ENCODE data around the gene MELTF.
A peak's percentile ranks its signal among the peaks of the same experiment; 100 is the strongest.

Gene MELTF

GRCh38 chr3:197003461-197004385, 25.9 kb downstream of the MELTF start:
- no peak for TF ChIP-seq CTCF (IDR thresholded peaks at IDR 0.05; ENCODE audit: low read depth, low read length, missing control alignments)
- H3K4me3 ChIP-seq (ENCODE audit: low read depth, low read length), result peak overlapping the region; percentile 67
- no peak for DNase-seq (ENCODE audit: low read depth)

GRCh38 chr3:197002701-197003454, 26.7 kb downstream of the MELTF start:
- TF ChIP-seq CTCF (IDR thresholded peaks at IDR 0.05; ENCODE audit: low read depth, low read length, missing control alignments), result peak; percentile 67
- peak overlapping the region; percentile 67 for H3K4me3 ChIP-seq (ENCODE audit: low read depth, low read length)
- DNase-seq (ENCODE audit: low read depth), result peak; percentile 46

GRCh38 chr3:197001972-197002700, 27.5 kb downstream of the MELTF start:
- no peak for DNase-seq (ENCODE audit: low read depth)

GRCh38 chr3:197001106-197001971, 28.3 kb downstream of the MELTF start:
- no peak for DNase-seq (ENCODE audit: low read depth)
- H3K4me3 ChIP-seq (ENCODE audit: low read depth, low read length), result no peak overlapping the region
- no peak for TF ChIP-seq CTCF (IDR thresholded peaks at IDR 0.05; ENCODE audit: low read depth, low read length, missing control alignments)

More at GRCh38 chr3:197001972-197002700, 27.5 kb downstream of the MELTF start:
- TF ChIP-seq CTCF (IDR thresholded peaks at IDR 0.05; ENCODE audit: low read depth, low read length, missing control alignments), result no peak
- H3K4me3 ChIP-seq (ENCODE audit: low read depth, low read length), result peak overlapping the region; percentile 67

- DNase-seq (ENCODE audit: low read depth), result no peak
- no peak for TF ChIP-seq CTCF (IDR thresholded peaks at IDR 0.05; ENCODE audit: low read depth, low read length, missing control alignments)
- H3K4me3 ChIP-seq (ENCODE audit: low read depth, low read length), result no peak overlapping the region
Observed at GRCh38 chr3:197000211-197000610, 29.4 kb downstream of the MELTF start.

Data from GM12864 (cell line).